NOMO-1 (cell line): ENCODE measurements around the gene C1orf52.

ENCODE experiments used
- DNase-seq, 2 experiments: peaks; one replicate each; lab custom pipeline; 2025; ENCODE audit not compliant: unreplicated experiment in 2 of 2; lab: John Stamatoyannopoulos, UW

C1orf52 gene

GRCh38 chr1:85240643-85241042 lies 18.8 kb downstream of the C1orf52 start:
- no peak for DNase-seq

GRCh38 chr1:85240174-85240601 lies 19.3 kb downstream of the C1orf52 start:
- DNase-seq: no peak

GRCh38 chr1:85237613-85238012 lies 21.8 kb downstream of the C1orf52 start:
- no peak for DNase-seq

GRCh38 chr1:85230305-85230977 lies 29.0 kb downstream of the C1orf52 start:
- DNase-seq: no peak

- no peak for DNase-seq
Measured at GRCh38 chr1:85229574-85230097, 29.8 kb downstream of the C1orf52 start.

- no peak for DNase-seq
Measured at GRCh38 chr1:85228972-85229371, 30.5 kb downstream of the C1orf52 start.

GRCh38 chr1:85225624-85226380 lies 33.7 kb downstream of the C1orf52 start:
- no peak for DNase-seq

GRCh38 chr1:85224734-85225623 lies 34.5 kb downstream of the C1orf52 start:
- no peak for DNase-seq

- DNase-seq: no peak
Measured at GRCh38 chr1:85224295-85224694, 35.2 kb downstream of the C1orf52 start.

GRCh38 chr1:85223334-85223733 lies 36.1 kb downstream of the C1orf52 start:
- no peak for DNase-seq

- DNase-seq: no peak
Measured at GRCh38 chr1:85220756-85221201, 38.7 kb downstream of the C1orf52 start.

GRCh38 chr1:85219853-85220610 lies 39.4 kb downstream of the C1orf52 start:
- no peak for DNase-seq

GRCh38 chr1:85216697-85217096 lies 42.8 kb downstream of the C1orf52 start:
- no peak for DNase-seq

- DNase-seq: no peak
Measured at GRCh38 chr1:85214654-85215053, 44.8 kb downstream of the C1orf52 start.

- DNase-seq: no peak
Measured at GRCh38 chr1:85208488-85208887, 51.0 kb downstream of the C1orf52 start.

GRCh38 chr1:85203573-85204171 lies 55.8 kb downstream of the C1orf52 start:
- no peak for DNase-seq

- no peak for DNase-seq
Measured at GRCh38 chr1:85202864-85203255, 56.6 kb downstream of the C1orf52 start.

GRCh38 chr1:85202092-85202863 lies 57.2 kb downstream of the C1orf52 start:
- peak in 1 of 2 experiments; percentile 4 for DNase-seq
